GM19452 (cell line): ENCODE measurements around the gene ARMH1.

ENCODE experiments used
- ATAC-seq: cut with Tn5 transposase; IDR thresholded peaks from one replicate; pipeline ENCODE4 v1.9.1; 2021; ENCODE audit not compliant: unreplicated experiment

ARMH1 gene

DNA sequence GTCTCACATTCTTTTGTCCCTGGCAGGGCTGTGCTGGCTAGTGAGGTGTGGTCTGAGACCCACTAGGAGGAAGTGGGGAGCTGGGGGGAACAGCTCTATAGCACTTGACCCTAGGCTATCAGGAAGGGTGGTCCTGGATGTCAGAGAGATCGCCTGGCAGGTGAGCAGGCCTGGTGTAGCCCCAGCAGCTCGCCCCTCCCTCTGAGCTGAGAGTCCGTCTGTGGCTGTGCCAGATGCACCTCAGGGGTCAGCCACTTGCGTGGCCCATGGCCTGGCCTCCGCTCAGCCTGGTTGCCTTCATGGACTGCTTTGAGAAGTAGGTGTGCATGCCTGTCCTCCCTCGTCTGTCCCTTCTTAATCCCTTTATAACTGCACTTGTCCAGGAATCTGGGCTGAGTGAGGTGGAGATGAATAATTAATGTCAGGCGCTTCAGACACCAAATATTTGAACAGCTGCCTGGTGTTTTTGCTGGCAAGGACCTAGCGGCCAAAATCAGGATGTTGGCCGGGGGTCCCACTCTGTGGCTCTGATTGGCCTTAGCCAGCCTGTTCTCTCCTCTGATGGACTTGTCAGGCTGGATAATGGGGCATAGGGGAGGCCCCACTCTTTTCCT lies 30.7 kb upstream of the ARMH1 start:
- ATAC-seq, result no peak

- ATAC-seq, result no peak
Observed at GRCh38 chr1:44644806-44645205, 29.7 kb upstream of the ARMH1 start.

GRCh38 chr1:44645476-44646244 lies 28.9 kb upstream of the ARMH1 start:
- ATAC-seq, result no peak

GRCh38 chr1:44646261-44647110 lies 28.0 kb upstream of the ARMH1 start:
- ATAC-seq, result no peak

GRCh38 chr1:44647896-44648295 lies 26.6 kb upstream of the ARMH1 start:
- no peak for ATAC-seq

GRCh38 chr1:44648529-44649250 lies 25.8 kb upstream of the ARMH1 start:
- no peak for ATAC-seq

DNA sequence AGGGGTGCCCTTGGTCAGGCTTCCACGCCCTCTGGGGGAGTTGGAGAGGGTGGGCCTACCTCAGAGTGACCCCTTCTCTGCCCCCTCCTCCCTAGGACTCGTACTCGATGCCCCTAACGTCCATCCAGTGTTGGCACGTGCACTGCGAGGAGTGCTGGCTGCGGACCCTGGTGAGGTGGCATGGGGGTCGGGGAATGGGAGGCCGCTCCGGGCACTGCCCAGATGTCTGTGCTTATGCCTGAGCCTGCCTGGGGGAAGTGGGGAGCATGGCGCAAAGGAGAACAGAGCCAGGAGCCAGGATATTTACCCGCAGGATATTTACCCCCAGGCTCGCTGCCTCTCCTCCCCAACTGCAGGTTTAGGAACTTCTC lies 24.7 kb upstream of the ARMH1 start:
- ATAC-seq, result no peak

DNA sequence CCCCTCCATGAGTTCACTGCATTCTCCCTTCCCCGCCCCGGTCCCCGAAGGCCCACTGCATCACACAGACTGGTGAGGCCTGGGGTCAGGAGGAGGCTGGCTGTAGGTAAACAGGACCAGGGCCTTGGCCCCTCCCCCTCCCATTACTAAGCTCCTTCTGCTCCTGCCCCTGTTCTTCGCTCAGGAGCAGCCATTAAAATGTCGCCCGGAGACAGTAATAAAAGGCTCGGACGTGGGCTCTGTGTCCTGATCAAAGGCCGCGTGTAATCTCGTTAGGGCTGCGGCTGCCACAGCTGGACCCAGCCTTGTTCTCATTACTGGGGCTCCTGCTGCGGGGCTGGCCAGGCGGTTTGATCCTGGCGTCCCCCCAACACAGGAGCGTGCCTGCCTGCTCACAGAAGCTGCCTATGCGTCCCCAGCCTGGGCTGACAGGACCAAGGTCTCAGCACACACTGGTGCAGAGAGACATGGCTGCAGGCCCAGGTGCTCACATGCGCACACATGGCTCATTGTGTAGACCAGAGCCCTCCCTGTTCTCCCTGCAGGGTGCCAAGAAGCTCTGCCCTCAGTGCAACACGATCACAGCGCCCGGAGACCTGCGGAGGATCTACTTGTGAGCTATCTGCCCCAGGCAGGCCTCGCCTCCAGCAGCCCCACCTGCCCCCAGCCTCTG lies 24.2 kb upstream of the ARMH1 start:
- no peak for ATAC-seq

GRCh38 chr1:44651069-44651468 lies 23.4 kb upstream of the ARMH1 start:
- ATAC-seq, result no peak

- ATAC-seq, result no peak
Observed at GRCh38 chr1:44652445-44653106, 21.9 kb upstream of the ARMH1 start.

- no peak for ATAC-seq
Observed at GRCh38 chr1:44653107-44653964, 21.2 kb upstream of the ARMH1 start.

DNA sequence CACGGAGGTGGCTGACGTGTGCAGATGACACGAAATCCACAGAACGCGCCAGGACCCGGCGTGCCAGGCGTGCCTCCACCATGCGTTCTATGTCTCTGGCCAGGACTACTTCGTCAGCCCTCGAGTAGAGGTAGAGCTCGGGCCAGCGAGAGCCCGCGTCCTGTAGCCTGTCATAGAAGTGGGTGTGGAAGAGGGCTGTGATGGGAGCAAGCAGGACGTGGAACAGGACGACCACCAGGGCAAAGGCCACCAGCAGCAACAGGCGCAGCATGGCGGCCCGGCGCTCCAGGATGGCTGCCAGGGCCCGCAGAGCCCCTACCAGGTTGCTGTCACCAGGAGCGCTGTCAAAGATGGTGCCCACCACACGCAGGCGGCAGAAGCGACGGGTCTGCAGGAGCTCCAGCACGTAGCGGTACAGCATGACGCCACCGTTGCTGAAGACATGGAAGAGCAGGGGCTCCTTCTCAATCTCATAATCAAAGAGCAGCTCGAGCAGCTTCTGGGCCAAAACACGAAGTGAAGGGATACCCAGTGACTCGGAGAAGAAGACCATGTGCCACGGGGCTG lies 19.8 kb upstream of the ARMH1 start:
- no peak for ATAC-seq

GRCh38 chr1:44655609-44656008 lies 18.9 kb upstream of the ARMH1 start:
- ATAC-seq, result no peak

DNA sequence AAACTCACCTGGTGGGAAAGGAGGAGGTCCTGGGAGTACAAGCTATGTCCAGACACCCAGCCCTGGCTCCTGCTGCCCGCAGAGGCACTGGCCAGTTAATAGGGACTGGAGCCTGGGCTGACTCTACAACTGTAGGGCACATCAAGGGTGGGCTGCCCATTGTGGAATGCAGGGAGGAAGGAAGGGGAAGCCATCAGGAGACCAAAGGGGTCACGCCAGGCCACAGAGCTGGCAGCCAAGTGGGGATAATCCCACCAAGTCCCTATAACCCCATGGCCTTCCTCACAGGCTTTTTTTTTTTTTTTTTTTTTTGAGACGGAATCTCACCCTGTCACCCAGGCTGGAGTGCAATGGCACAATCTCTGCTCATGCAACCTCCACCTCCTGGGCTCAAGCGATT lies 14.9 kb upstream of the ARMH1 start:
- ATAC-seq, result no peak

DNA sequence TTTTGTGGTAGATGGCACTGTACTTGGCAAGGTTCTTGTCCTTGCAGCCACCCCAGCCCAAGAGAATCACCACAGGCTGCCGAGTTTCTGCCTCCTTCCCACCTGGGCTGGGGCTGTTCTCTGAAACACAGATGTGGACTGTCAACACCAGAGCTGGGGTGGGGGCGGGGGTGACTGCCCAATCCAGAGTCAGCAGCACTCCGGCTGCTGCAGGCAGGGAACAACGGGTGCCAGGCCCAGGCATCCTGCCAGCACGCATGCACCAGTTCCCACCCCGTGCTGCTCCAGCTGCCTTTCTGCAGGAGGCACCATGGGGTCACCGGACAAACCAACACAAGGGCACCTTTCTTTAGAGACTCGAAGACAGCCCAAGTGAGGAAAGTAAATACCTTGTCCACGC lies 14.3 kb upstream of the ARMH1 start:
- ATAC-seq, result no peak

DNA sequence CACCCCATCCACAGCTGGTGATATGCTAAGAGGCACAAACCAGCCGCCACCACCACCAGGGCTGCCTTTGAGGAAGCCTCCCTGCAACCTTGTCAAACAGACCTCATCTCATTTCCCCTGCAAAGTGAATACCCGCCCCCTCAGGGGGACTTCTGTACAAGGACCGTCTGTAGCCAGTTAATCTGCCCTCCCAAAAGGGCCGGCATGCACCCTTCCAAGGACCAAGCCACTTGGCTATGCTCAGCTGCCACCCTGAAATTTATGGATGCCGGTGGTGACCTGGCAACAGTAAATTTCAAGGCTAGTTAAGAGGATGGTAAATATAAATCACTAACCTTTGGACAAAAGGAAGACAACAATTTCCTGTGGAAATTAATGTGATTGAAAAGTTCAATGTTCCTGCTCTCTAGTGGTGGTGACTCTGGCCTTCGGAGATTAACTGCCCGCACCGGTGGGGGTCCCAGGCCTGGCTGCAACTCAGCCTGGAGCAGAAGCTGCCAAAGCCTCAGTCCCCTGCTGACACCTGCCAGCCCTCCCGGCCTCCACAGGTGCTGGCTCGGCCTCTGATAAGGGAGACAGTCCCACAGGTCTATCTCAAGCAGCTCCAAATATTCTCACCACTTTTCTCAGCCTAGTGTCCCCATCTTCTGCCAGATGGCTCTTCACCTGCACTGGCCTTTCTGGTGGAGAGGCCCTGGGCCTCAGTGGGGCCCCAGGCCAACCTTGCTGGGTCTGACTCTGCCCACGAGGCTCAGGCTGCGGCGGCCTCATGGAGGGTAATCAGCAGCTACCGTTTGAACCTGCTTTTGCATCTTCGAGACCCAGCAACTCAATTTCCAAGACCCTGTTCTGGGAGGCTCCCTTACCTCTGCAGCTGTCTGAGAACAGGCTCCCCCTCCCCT lies 12.5 kb upstream of the ARMH1 start:
- no peak for ATAC-seq

DNA sequence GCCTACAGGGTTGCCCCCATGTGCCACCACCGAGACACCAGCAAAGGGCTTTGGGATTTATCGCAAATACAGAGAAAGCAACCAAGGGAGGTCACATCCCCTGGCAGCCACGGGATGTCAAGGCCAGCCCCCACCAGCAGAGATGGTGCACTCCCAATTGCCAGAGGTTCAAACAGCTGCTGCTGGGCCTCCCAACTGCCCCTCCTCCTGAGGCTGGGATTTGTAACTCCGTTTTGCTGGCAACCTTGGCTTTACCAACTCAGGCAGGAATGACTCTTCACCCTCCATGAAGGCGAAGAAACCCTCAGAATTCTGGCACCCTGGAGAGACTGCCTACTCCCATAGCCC lies 11.9 kb upstream of the ARMH1 start:
- no peak for ATAC-seq

DNA sequence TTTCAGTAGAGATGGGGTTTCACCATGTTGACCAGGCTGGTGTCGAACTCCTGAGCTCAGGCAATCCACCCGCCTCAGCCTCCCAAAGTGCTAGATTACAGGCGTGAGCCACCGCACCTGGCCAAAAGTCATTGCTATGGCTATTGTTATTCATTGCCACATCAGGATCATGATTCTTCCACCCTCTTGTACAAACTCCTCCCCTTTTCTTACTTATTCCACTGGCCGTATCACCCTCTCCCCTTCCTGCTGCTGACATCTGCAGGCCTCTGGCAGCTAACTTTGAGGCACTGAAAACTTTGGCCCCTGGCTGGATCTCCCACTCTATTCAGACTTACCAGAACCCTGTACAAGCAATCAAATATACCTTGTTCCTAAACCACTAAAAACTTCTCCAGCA lies 11.1 kb upstream of the ARMH1 start:
- ATAC-seq, result no peak
